Endothelial cell (in vitro differentiated cells): ENCODE measurements around the gene ABHD15. TPM values are rescaled to one million over a fixed set of nuclear protein-coding genes. Genes with fewer than 3 reads are reported as not detected.
"Not testable (repeated sequence)": the region's sequence is repeated elsewhere in the genome, so short reads cannot be mapped to it uniquely, and the experiment has no call there.

Experiments used
- DNase-seq: peaks from one replicate; pipeline ENCODE4 v3.0.0; 2021; ENCODE audit warnings: low spot score
- H3K27ac Mint-ChIP-seq: one replicate; pipeline ENCODE4 v1.8.0; 2021; ENCODE audit warnings: mixed read lengths, inconsistent platforms; ENCODE audit not compliant: unreplicated experiment
- H3K27me3 Mint-ChIP-seq: one replicate; pipeline ENCODE4 v1.8.0; 2021; ENCODE audit warnings: mild to moderate bottlenecking, moderate library complexity, mixed read lengths, inconsistent platforms; ENCODE audit not compliant: unreplicated experiment
- H3K36me3 Mint-ChIP-seq: one replicate; pipeline ENCODE4 v1.8.0; 2021; ENCODE audit warnings: mild to moderate bottlenecking, low read depth, mixed read lengths, inconsistent platforms; ENCODE audit not compliant: unreplicated experiment
- H3K4me1 Mint-ChIP-seq: one replicate; pipeline ENCODE4 v1.8.0; 2021; ENCODE audit warnings: mild to moderate bottlenecking, mixed read lengths, inconsistent platforms; ENCODE audit not compliant: unreplicated experiment
- H3K4me3 Mint-ChIP-seq: one replicate; pipeline ENCODE4 v1.8.0; 2021; ENCODE audit warnings: mild to moderate bottlenecking, mixed read lengths, inconsistent platforms; ENCODE audit not compliant: unreplicated experiment
- H3K9me3 Mint-ChIP-seq: one replicate; pipeline ENCODE4 v1.8.0; 2021; ENCODE audit warnings: mixed read lengths, inconsistent platforms; ENCODE audit not compliant: unreplicated experiment
- CTCF ChIP-seq: fragments of 200-600 bp; sonication (generic); IDR thresholded peaks from one replicate; pipeline ENCODE4 v1.5.0; 2021; ENCODE audit warnings: antibody characterized with exemption; ENCODE audit not compliant: unreplicated experiment
- total RNA-seq: library from RNA; stranded (reverse); fragmentation: NEBNext Ultra II Directional; extraction: Animal tissue kit (Norgen Biotek cat#: 25700); gene quantifications from one replicate; pipeline ENCODE4 v1.2.1, GENCODE V29; 2021; ENCODE audit not compliant: unreplicated experiment

ABHD15 gene
- total RNA-seq, 1 donor from 2014 or later = 1.7 TPM

GRCh38 chr17:29563816-29564215 is 3.0 kb downstream of the ABHD15 start:
- Mint-ChIP-seq H3K9me3 (no peaks in the 10 kb centered on the region), H3K27ac (no peak overlapping the region), H3K36me3 (peaks cover 4% of the 10 kb centered on the region), H3K4me1 (peaks cover 19% of the 10 kb centered on the region), H3K4me3 (no peak overlapping the region), H3K27me3 (peaks cover 9% of the 10 kb centered on the region)
- DNase-seq = no peak
- no peak for TF ChIP-seq CTCF

- no peak for DNase-seq
- no peaks in the 10 kb centered on the region for H3K9me3 Mint-ChIP-seq
- no peak overlapping the region for H3K27ac Mint-ChIP-seq
- peaks cover 4% of the 10 kb centered on the region for H3K36me3 Mint-ChIP-seq
- H3K27me3 Mint-ChIP-seq = peaks cover 9% of the 10 kb centered on the region
- no peak for TF ChIP-seq CTCF
- peaks cover 17% of the 10 kb centered on the region for H3K4me1 Mint-ChIP-seq
- H3K4me3 Mint-ChIP-seq = no peak overlapping the region
Measured at GRCh38 chr17:29562615-29563014, 4.2 kb downstream of the ABHD15 start.

GRCh38 chr17:29561554-29562517 is 5.0 kb downstream of the ABHD15 start:
- DNase-seq = no peak
- Mint-ChIP-seq H3K4me1 (peaks cover 17% of the 10 kb centered on the region), H3K27me3 (peaks cover 9% of the 10 kb centered on the region), H3K36me3 (peaks cover 4% of the 10 kb centered on the region), H3K9me3 (no peaks in the 10 kb centered on the region), H3K27ac (no peak overlapping the region), H3K4me3 (no peak overlapping the region)
- TF ChIP-seq CTCF = no peak

- peaks cover 3% of the 10 kb centered on the region for H3K27me3 Mint-ChIP-seq
- peaks cover 17% of the 10 kb centered on the region for H3K4me1 Mint-ChIP-seq
- DNase-seq = no peak
- peaks cover 4% of the 10 kb centered on the region for H3K36me3 Mint-ChIP-seq
- no peak overlapping the region for H3K4me3 Mint-ChIP-seq
- no peaks in the 10 kb centered on the region for H3K9me3 Mint-ChIP-seq
- no peak for TF ChIP-seq CTCF
- no peak overlapping the region for H3K27ac Mint-ChIP-seq
Measured at GRCh38 chr17:29560316-29560715, 6.5 kb downstream of the ABHD15 start.

- Mint-ChIP-seq H3K27ac (no peak overlapping the region), H3K4me1 (peaks cover 17% of the 10 kb centered on the region), H3K9me3 (no peaks in the 10 kb centered on the region), H3K4me3 (no peak overlapping the region), H3K27me3 (peaks cover 7% of the 10 kb centered on the region), H3K36me3 (peaks cover 4% of the 10 kb centered on the region)
- no peak for DNase-seq
- TF ChIP-seq CTCF = no peak
Measured at GRCh38 chr17:29559640-29560039, 7.2 kb downstream of the ABHD15 start.

GRCh38 chr17:29558139-29558538 is 8.7 kb downstream of the ABHD15 start:
- H3K4me3 Mint-ChIP-seq, DNase-seq: not testable (repeated sequence)
- peaks cover 17% of the 10 kb centered on the region for H3K4me1 Mint-ChIP-seq

More at GRCh38 chr17:29558139-29558538, 8.7 kb downstream of the ABHD15 start:
- not testable (repeated sequence) for H3K9me3 Mint-ChIP-seq, H3K27me3 Mint-ChIP-seq, H3K36me3 Mint-ChIP-seq, H3K27ac Mint-ChIP-seq
